HG03342 (cell line): ENCODE data around the gene ATAD3A.
"Not testable (repeated sequence)": the region's sequence is repeated elsewhere in the genome, so short reads cannot be mapped to it uniquely, and the experiment has no call there.

Source experiments
- ATAC-seq: cut with Tn5 transposase; IDR thresholded peaks from one replicate; pipeline ENCODE4 v1.9.1; 2021; ENCODE audit warnings: mild to moderate bottlenecking, moderate library complexity; ENCODE audit not compliant: unreplicated experiment

ATAD3A gene

GRCh38 chr1:1552263-1552639, 40.3 kb downstream of the ATAD3A start:
- ATAC-seq, result no peak

DNA sequence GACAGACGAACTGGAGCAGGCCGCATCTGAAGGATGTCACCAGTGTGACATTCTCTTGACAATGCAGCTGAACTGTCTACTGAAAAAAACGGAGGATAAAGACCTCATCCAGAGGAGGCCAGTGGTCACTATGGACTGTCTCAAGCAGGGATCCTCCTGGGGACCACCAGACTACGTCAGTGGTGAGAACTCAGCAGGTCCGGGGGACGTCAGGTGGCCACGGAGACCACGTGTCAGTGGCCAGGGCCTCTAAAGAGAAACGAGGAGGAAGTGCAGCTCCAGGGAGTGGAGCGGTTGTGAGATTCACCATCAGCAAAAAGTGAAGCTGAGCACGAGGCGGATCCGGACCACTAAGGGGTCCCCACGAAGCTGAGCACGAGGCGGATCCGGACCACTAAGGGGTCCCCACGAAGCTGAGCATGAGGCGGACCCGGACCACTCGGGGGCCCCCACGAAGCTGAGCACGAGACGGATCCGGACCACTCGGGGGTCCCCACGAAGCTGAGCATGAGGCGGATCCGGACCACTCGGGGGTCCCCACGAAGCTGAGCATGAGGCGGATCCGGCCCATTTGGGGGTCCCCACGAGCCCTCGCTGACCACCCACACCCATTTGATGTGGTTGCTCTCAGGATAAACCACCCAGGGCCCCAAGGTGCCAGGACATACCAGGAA, 42.0 kb downstream of the ATAD3A start:
- no peak for ATAC-seq

DNA sequence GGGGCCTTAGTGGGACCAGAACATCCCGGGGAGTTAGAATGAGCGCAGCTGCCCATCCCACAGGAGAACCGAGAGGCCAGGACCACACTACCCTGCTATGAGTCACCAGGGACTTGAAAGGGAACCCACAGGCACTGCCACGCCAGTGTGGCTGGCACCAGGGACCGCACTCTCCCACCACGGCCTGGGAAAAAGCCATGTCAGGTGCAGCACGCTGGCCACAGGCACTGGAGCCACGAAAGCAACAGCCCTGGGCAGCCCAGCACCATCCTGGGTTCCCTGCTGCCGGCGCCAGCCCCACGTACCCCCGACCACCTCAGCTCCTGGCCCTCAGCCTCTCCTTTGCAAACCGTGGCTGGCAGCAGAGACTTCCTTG, 42.6 kb downstream of the ATAD3A start:
- ATAC-seq, result no peak

- ATAC-seq, result no peak
These were observed 43.3 kb downstream of the ATAD3A start for GRCh38 chr1:1554926-1555915.

- ATAC-seq, result no peak
These were observed 44.5 kb downstream of the ATAD3A start for GRCh38 chr1:1556505-1556904.

- ATAC-seq, result not testable (repeated sequence)
These were observed 45.0 kb downstream of the ATAD3A start for GRCh38 chr1:1556961-1557360.

- not testable (repeated sequence) for ATAC-seq
These were observed 45.7 kb downstream of the ATAD3A start for GRCh38 chr1:1557688-1558087.

DNA sequence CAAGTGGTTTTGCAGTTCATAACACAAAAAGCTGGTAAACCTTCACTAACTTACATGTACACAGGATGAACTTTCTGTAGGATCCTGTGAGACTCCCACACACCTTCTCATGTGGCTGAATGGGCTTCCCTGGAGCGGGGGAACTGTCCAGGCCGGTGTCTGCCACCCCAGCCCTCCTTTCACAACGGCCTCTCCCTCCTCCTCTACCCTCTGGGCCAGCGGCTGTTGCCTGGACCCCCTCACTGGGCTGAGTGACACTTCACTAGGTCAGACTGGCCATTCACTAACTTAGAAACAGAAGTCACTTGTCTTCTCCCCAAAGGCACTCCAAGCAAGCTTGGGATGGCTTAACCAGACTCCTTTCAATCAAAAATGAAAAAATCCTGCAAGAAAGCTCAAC, 46.6 kb downstream of the ATAD3A start:
- no peak for ATAC-seq

DNA sequence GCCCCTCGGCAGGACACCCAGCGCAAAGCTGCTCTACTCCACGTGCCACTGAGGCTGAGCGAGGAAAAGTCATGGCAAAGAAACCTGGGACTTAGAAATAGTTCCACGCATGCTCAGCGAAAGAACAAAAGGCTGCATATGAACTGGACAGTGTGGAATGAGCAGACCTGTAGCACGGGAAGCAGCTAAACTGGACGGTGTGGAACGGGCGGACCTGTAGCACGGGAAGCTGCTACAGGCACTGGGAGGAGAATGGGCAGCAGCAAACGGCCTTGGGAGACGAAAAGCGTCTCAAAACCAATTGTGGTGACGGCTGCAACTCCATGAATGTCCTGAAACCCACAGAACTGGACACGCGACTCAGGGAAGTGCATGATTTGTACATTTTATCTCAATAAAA, 47.1 kb downstream of the ATAD3A start:
- ATAC-seq, result no peak

DNA sequence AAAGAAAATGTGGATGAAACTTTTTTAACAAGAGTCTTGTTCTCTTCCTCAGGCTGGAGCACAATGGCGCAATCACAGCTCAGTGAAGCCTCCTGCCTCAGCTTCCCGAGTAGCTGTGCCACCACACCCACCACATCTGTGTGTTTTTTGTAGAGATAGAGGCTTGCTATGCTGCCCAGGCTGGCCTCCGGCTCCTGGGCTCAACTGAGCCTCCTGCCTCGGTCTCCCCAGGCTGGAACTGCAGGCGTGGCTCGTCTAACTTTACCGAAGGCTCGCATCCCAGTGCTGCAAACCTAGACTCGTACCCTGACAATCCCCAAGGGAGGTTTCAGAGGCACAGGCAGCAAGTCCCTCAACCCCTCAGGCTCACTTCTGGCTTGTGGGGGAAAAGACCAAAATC, 48.2 kb downstream of the ATAD3A start:
- ATAC-seq, result no peak

DNA sequence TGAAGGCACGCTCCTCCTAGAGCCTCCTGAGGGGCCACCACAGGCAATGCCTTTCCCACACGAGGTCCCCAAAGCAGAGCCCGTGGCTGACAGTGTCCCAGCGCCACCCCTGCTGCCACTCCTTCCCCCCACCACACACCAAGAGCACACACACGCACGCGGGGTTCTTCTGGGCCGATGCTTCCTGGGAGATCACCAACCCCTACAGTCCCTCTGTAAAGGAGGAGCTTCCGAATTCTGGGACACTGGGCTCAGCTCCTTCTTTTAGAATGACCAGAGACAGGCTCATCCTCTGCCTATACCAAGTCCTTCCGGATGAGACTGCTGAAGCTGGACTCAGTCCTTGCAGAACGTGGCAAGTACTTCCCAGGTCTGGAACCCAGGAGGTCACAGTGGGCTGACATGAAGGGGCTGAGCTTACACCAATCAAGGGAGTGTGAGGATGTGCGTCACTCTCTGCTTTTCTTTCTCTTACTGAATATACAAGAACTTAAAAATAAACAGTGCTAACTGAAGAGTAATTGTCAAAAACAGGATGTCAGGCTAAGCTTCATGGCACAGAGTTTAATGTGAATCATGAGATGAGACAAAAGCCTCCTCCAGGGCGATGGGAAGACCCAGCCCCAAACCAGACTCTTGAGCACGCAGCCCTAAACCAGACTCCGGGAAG, 50.0 kb downstream of the ATAD3A start:
- ATAC-seq, result no peak

- no peak for ATAC-seq
These were observed 50.7 kb downstream of the ATAD3A start for GRCh38 chr1:1562556-1563195.

- ATAC-seq, result no peak
These were observed 51.7 kb downstream of the ATAD3A start for GRCh38 chr1:1563688-1564087.

DNA sequence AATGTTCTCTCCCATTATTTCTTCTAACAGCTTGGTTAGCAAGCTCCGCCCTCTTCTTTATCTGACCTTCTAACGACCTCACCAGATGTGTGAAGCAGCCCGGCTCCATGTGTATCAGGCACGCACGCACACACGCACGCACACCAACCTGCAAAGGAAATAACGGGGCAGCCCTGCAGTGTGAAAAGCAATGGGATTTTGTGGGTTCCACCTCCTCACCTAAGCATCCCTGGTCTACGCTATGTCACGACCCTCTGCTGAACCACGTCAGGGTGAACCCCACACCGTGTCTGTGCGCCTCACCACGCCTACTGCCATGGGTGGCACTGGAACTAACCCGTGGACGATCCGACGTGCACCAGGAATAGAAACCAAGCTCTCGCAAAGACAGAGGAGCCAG, 52.3 kb downstream of the ATAD3A start:
- ATAC-seq, result no peak

DNA sequence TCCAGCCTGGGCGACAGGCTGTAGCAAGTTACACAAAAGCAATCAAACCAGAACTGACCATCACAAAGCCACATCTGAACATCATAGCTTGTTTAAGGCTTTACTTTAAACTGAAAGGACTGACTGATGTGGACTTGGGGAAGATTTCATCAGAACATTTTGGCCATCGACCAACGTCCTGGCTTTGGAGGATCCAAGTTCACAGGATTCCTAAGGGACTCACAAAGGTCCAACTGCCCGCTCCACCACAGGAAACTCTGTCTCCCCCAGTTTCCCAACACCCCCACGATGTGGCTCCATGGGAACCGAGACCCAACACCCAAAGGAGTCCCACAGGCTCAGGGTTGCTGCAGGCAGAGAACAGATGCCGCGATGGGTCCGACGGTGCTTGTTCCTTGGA, 53.4 kb downstream of the ATAD3A start:
- no peak for ATAC-seq

- no peak for ATAC-seq
These were observed 55.4 kb downstream of the ATAD3A start for GRCh38 chr1:1567152-1567875.

DNA sequence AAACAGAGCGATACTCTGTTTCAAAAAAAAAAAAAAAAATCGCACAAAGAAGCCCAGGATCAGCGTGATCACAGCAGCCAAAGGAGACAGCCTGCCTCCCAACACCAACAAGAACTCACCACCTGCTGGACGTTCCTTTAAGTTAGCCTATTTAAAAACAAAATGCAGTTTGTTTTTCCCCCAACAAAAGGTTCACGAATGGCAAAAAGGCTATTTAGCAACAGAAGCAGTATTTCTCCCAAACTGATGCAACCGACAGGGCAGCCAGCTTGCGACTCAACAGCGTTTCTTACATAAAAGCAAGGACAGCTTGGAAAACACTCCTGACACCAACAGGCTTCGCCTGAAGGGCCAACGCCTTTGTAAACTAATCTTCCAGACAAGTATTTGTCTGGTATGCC, 55.9 kb downstream of the ATAD3A start:
- no peak for ATAC-seq

GRCh38 chr1:1569341-1569740, 57.4 kb downstream of the ATAD3A start:
- no peak for ATAC-seq

DNA sequence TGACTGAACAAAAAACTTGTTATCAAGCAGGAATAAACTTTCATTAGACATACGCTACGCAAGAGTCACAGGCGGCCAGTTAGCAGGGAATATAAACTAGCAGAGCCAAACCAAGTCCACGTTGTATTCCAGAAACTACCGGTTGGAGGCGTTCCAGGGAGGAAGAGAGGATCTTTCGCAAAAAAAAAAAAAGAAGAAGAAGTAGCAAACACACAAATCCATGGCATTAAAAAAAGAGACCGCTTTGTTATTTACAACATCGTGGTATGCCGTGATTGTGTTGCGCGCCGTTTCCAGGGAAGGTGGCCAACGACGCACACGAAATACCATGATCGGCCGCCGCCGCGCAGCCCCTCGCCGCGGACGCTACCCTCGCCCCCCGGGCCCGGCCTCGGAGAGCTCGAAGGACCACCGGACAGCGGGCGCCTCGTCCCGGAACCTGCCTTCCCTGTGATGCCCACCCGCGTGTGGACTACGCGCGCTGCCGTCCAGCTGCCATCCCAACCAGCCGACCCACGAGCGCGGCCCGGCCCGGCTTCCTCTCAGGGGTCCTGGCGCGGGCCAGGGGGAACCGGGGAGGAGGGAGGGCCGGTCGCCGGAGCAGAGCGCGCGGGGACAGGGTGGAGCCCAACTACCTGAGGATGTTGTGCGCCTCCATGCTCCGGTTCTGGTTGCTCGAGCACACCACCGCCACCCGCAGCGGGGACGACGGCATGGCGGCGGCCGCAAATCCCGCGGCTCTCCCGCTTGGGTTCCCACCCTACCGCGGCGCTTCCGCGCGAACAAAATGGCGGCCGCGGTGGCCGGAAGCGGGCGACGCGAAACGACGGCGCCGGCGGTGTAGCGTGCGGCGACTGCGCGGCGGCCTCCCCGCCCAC, 62.1 kb downstream of the ATAD3A start:
- peak; percentile 71 for ATAC-seq
